ENCODE results near the gene UST. TPM values are rescaled to one million over a fixed set of nuclear protein-coding genes. Genes with fewer than 3 reads are reported as not detected.

UST gene
- total and polyA plus RNA-seq, 2 of the 8 experiments (the other 6 are each of a cell fraction or from before 2014, with no cell fraction given) = 13.5 to 34.5 TPM

DNA sequence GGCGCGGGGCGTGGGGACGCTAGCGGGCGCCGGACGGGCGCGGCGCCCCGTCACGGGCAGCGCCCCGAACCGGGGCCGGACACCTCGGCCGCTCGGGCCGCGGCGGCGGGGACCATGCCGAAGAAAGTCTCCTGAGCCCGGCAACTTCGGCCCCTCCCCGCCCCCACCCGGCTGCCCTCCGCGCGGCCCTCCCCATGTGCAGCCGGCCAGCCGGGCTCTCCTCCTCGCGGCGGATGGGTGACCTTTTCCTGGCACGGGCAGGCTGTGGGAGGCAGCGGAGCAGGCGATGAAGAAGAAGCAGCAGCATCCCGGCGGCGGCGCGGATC, 278 bp downstream of the UST start:
- Histone ChIP-seq H3K79me2 (ENCODE audit: control insufficient read depth in 1 of 2, insufficient read depth in 2 of 2, low read length in 2 of 2) (peaks cover 27 to 44% of the 10 kb centered on the region in 2 experiments), H2BK15ac (ENCODE audit: low read length) (no peak overlapping the region), H4K8ac (ENCODE audit: extremely low read depth, insufficient read depth, low read length) (no peak overlapping the region; the same call in 1 of the 2 replicates), H2BK120ac (replicated peaks; ENCODE audit: low read depth, low read length) (no peak overlapping the region), H3K4me1 (replicated peaks in 1 of 4; ENCODE audit: control insufficient read depth in 3 of 4, insufficient read depth in 4 of 4, low read length in 3 of 4) (peaks cover 7 to 18% (median 11%) of the 10 kb centered on the region in 4 experiments), H4K91ac (replicated peaks; ENCODE audit: insufficient read length, low read length) (no peak overlapping the region), H3K27ac (ENCODE audit: low read depth, low read length) (0 out of 2 replicates have a peak overlapping the region, but pooled peaks have one; percentile 22), H3K4me2 (ENCODE audit: insufficient read depth in 1 of 2, low read depth in 2 of 2, low read length in 2 of 2) (peak overlapping the region; percentile 99), H3K4ac (replicated peaks; ENCODE audit: insufficient read length, low read depth, low read length) (peak overlapping the region; percentile 15), H3K9ac (replicated peaks in 1 of 4; ENCODE audit: extremely low read depth in 1 of 4, low read depth in 3 of 4, low read length in 3 of 4) (peak overlapping the region; percentile 41 to 86 (median 64); a peak in 6 of 7 replicates), H3K56ac (replicated peaks; ENCODE audit: insufficient read length, low read depth, low read length) (peak overlapping the region; percentile 27), H3K23ac (ENCODE audit: insufficient read length) (no peak overlapping the region), H3K18ac (ENCODE audit: extremely low read depth, low read length) (peak overlapping the region; percentile 52; the same call in 1 of the 2 replicates), H3K27me3 (replicated peaks in 1 of 4; ENCODE audit: control insufficient read depth in 3 of 4, extremely low read depth in 1 of 4, insufficient read depth in 3 of 4, low read length in 3 of 4) (no peaks in the 10 kb centered on the region), H3K36me3 (ENCODE audit: control insufficient read depth in 2 of 4, insufficient read depth in 4 of 4, low read length in 3 of 4) (no peaks in the 10 kb centered on the region; a peak in 1 of 8 replicates), H4K5ac (ENCODE audit: insufficient read length, low read depth, low read length) (peak overlapping the region; percentile 45), H2AFZ (ENCODE audit: low read length) (no peak overlapping the region), H4K20me1 (replicated peaks in 1 of 2; ENCODE audit: control insufficient read depth in 1 of 2, insufficient read depth in 2 of 2, low read length in 2 of 2) (peaks cover 11 to 17% of the 10 kb centered on the region in 2 experiments), H3K14ac (ENCODE audit: insufficient read length) (no peak overlapping the region), H3K9me3 (ENCODE audit: insufficient read depth in 2 of 2, low read depth in 1 of 2, low read length in 1 of 2) (no peaks in the 10 kb centered on the region), H2BK5ac (ENCODE audit: low read depth, low read length) (peak overlapping the region; percentile 40; the same call in 1 of the 2 replicates), H2AK5ac (ENCODE audit: low read depth, low read length) (no peak overlapping the region), H3K4me3 (ENCODE audit: extremely low read depth in 1 of 4, insufficient read depth in 2 of 4, low read depth in 3 of 4, low read length in 4 of 4) (peak overlapping the region; percentile 87 to 97 (median 90)), H2BK20ac (ENCODE audit: low read length) (no peak overlapping the region), H3K23me2 (ENCODE audit: low read depth, low read length) (peaks cover 11% of the 10 kb centered on the region), H3K79me1 (ENCODE audit: low read depth, low read length) (peaks cover 13% of the 10 kb centered on the region), H2BK12ac (ENCODE audit: low read depth, low read length) (no peak overlapping the region)
- CTCF ChIA-PET (ENCODE audit: partially characterized antibody) = interaction anchor here (1.6 to 3.1 kb wide), 2 partner anchors 11 to 32 kb away, joined by 3 to 17 read pairs; no protein-coding TSS in a partner anchor
- FAIRE-seq (no peak), DNase-seq (ENCODE audit: low read depth in 1 of 2, low spot score in 2 of 2) (no peak)
- POLR2A ChIA-PET (ENCODE audit: partially characterized antibody) = interaction anchor here (1.0 to 3.4 kb wide), 2 partner anchors 11 to 134 kb away, joined by 3 to 16 read pairs; no protein-coding TSS in a partner anchor
- WGBS, 2 experiments (ENCODE audit: extremely low coverage in 1 of 2, insufficient coverage in 1 of 2, insufficient read length in 1 of 2, insufficient replicate concordance in 2 of 2, low coverage in 1 of 2, low lambda C conversion rate in 2 of 2, missing lambda C conversion rate in 1 of 2) = 6% methylated on average over 6 of the region's 45 CpGs; no CpG with 5 or more reads in 1 of the 2 experiments
- TF ChIP-seq PHF8 (conservative IDR thresholded peaks at IDR 0.05; ENCODE audit: low read depth, low read length) = 0 out of 2 replicates have a peak, but pooled peaks have one; percentile 8

All from H1 (cell line).